ENCODE results near the gene B4GAT1.

GRCh38 chr11:66367561-66368312 lies 20.3 kb upstream of the B4GAT1 start:
- TF ChIP-seq YY1 (IDR thresholded peaks at IDR 0.05; ENCODE audit: insufficient read depth, insufficient read length) (no peak), SUZ12 (IDR thresholded peaks at IDR 0.05; ENCODE audit: extremely low read depth, insufficient read depth, insufficient read length) (no peak)

All from NT2/D1 (cell line).